ENCODE measurements around the gene ITGB1. TPM values are rescaled to one million over a fixed set of nuclear protein-coding genes. Genes with fewer than 3 reads are reported as not detected.

The ITGB1 gene
- total and polyA plus RNA-seq, 9 of the 15 experiments (the other 6 are each of a cell fraction or from before 2014, with no cell fraction given): 40.2 to 194 (median 155) TPM

DNA sequence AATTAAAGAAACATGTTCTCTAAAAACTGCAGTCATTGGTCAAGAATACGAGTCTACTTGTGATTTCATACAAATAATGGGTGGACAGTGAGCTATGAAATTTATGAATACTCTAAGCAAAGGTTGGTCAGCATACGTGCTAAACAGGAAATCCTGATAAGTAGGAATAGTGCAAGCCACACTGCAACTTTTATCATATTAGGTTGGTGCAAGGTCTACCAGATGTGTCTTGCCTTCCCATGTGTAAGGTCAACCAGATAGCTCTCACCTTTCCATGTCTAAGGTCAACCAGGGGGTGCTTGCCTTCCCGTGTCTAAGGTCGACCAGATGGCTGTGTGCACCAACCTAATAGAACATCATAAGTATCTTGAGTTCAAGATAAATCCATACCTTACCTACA is 2.0 kb upstream of the ITGB1 start (continued):
- TF ChIP-seq MYC (IDR thresholded peaks at IDR 0.05; ENCODE audit: low read depth, low read length) (no peak), MYC (CRISPR knock-in tag; IDR thresholded peaks at IDR 0.05; ENCODE audit: borderline replicate concordance, low read depth) (no peak), ZNF184 (CRISPR knock-in tag; IDR thresholded peaks at IDR 0.05) (no peak), PTTG1 (tag; IDR thresholded peaks at IDR 0.05; ENCODE audit: low read depth) (no peak), CCAR2 (IDR thresholded peaks at IDR 0.05; ENCODE audit: low read depth, low read length) (no peak), L3MBTL2 (IDR thresholded peaks at IDR 0.05) (0 out of 2 replicates have a peak, but pooled peaks have one; percentile 11), KDM4B (IDR thresholded peaks at IDR 0.05; ENCODE audit: borderline replicate concordance in 2 of 2, low read depth in 1 of 2) (no peak), RBM17 (IDR thresholded peaks at IDR 0.05; ENCODE audit: borderline replicate concordance, low read depth, low read length) (no peak), KDM1A (IDR thresholded peaks at IDR 0.05) (peak; percentile 44; a peak in 3 of 4 replicates), CXXC5 (CRISPR knock-in tag; IDR thresholded peaks at IDR 0.05) (peak; percentile 35), BACH1 (tag; IDR thresholded peaks at IDR 0.05) (no peak), HDAC3 (IDR thresholded peaks at IDR 0.05; ENCODE audit: borderline replicate concordance, partially characterized antibody) (no peak), ILF3 (IDR thresholded peaks at IDR 0.05; ENCODE audit: borderline replicate concordance) (no peak), TCF3 (CRISPR knock-in tag; IDR thresholded peaks at IDR 0.05) (peak; percentile 23; the same call in 1 of the 2 replicates), ETV6 (IDR thresholded peaks at IDR 0.05; ENCODE audit: borderline replicate concordance in 1 of 2, low read depth in 2 of 2, low read length in 1 of 2) (no peak), ETV6 (CRISPR knock-in tag; IDR thresholded peaks at IDR 0.05; ENCODE audit: borderline replicate concordance) (no peak), NCOR1 (IDR thresholded peaks at IDR 0.05) (peak; percentile 63), PHF20 (IDR thresholded peaks at IDR 0.05; ENCODE audit: partially characterized antibody) (no peak), TFAM (CRISPR knock-in tag; conservative IDR thresholded peaks at IDR 0.05) (no peak), GATAD2A (IDR thresholded peaks at IDR 0.05) (no peak)
- TF ChIP-seq, protein P1, sequence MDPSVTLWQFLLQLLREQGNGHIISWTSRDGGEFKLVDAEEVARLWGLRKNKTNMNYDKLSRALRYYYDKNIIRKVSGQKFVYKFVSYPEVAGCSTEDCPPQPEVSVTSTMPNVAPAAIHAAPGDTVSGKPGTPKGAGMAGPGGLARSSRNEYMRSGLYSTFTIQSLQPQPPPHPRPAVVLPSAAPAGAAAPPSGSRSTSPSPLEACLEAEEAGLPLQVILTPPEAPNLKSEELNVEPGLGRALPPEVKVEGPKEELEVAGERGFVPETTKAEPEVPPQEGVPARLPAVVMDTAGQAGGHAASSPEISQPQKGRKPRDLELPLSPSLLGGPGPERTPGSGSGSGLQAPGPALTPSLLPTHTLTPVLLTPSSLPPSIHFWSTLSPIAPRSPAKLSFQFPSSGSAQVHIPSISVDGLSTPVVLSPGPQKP (CRISPR knock-in tag; IDR thresholded peaks at IDR 0.05): no peak
- TF ChIP-seq, protein P2, sequence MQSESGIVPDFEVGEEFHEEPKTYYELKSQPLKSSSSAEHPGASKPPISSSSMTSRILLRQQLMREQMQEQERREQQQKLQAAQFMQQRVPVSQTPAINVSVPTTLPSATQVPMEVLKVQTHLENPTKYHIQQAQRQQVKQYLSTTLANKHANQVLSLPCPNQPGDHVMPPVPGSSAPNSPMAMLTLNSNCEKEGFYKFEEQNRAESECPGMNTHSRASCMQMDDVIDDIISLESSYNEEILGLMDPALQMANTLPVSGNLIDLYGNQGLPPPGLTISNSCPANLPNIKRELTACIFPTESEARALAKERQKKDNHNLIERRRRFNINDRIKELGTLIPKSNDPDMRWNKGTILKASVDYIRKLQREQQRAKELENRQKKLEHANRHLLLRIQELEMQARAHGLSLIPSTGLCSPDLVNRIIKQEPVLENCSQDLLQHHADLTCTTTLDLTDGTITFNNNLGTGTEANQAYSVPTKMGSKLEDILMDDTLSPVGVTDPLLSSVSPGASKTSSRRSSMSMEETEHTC (IDR thresholded peaks at IDR 0.05): no peak
- TF ChIP-seq, protein P3, sequence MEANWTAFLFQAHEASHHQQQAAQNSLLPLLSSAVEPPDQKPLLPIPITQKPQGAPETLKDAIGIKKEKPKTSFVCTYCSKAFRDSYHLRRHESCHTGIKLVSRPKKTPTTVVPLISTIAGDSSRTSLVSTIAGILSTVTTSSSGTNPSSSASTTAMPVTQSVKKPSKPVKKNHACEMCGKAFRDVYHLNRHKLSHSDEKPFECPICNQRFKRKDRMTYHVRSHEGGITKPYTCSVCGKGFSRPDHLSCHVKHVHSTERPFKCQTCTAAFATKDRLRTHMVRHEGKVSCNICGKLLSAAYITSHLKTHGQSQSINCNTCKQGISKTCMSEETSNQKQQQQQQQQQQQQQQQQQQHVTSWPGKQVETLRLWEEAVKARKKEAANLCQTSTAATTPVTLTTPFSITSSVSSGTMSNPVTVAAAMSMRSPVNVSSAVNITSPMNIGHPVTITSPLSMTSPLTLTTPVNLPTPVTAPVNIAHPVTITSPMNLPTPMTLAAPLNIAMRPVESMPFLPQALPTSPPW (CRISPR knock-in tag; IDR thresholded peaks at IDR 0.05): no peak
- TF ChIP-seq, protein P4, sequence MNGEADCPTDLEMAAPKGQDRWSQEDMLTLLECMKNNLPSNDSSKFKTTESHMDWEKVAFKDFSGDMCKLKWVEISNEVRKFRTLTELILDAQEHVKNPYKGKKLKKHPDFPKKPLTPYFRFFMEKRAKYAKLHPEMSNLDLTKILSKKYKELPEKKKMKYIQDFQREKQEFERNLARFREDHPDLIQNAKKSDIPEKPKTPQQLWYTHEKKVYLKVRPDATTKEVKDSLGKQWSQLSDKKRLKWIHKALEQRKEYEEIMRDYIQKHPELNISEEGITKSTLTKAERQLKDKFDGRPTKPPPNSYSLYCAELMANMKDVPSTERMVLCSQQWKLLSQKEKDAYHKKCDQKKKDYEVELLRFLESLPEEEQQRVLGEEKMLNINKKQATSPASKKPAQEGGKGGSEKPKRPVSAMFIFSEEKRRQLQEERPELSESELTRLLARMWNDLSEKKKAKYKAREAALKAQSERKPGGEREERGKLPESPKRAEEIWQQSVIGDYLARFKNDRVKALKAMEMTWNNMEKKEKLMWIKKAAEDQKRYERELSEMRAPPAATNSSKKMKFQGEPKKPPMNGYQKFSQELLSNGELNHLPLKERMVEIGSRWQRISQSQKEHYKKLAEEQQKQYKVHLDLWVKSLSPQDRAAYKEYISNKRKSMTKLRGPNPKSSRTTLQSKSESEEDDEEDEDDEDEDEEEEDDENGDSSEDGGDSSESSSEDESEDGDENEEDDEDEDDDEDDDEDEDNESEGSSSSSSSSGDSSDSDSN (IDR thresholded peaks at IDR 0.05; ENCODE audit: borderline replicate concordance in 1 of 2, low read depth in 2 of 2, low read length in 2 of 2): peak; percentile 96 to 97
